ENCODE results near the gene IFI30. TPM values are rescaled to one million over a fixed set of nuclear protein-coding genes. Genes with fewer than 3 reads are reported as not detected.
"Not testable (repeated sequence)": the region's sequence is repeated elsewhere in the genome, so short reads cannot be mapped to it uniquely, and the experiment has no call there.

The IFI30 gene
- total RNA-seq, 3 donors from 2014 or later, result 46.6 to 122 (median 49.4) TPM

DNA sequence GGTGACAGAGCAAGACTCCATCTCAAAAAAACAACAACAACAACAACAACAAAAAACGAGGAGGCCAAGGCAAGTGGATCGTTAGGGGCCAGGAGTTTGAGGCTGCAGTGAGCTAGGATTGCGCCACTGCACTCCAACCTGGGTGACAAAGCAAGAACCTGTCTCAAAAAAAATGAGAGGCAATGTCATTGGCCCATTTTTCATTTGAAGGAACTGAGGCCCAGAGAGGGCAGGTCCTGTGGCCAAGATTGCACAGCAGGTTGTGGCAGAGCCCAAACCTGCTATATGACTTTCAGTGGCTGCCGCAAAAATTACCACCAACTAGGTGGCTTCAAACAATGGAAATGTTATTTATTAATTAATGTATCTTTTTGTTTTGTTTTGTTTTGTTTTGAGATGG, 15.1 kb upstream of the IFI30 start:
- intact Hi-C loops (cut with DNase I, micrococcal nuclease), result no loop called here
- no peaks in the 10 kb centered on the region for H3K9me3 ChIP-seq
- H3K36me3 ChIP-seq (ENCODE audit: low read depth), result no peaks in the 10 kb centered on the region
- TF ChIP-seq, protein P1, sequence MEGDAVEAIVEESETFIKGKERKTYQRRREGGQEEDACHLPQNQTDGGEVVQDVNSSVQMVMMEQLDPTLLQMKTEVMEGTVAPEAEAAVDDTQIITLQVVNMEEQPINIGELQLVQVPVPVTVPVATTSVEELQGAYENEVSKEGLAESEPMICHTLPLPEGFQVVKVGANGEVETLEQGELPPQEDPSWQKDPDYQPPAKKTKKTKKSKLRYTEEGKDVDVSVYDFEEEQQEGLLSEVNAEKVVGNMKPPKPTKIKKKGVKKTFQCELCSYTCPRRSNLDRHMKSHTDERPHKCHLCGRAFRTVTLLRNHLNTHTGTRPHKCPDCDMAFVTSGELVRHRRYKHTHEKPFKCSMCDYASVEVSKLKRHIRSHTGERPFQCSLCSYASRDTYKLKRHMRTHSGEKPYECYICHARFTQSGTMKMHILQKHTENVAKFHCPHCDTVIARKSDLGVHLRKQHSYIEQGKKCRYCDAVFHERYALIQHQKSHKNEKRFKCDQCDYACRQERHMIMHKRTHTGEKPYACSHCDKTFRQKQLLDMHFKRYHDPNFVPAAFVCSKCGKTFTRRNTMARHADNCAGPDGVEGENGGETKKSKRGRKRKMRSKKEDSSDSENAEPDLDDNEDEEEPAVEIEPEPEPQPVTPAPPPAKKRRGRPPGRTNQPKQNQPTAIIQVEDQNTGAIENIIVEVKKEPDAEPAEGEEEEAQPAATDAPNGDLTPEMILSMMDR (IDR thresholded peaks at IDR 0.05), result no peak
- ATAC-seq (no peak), DNase-seq (no peak)
- peaks cover 43% of the 10 kb centered on the region for H3K4me1 ChIP-seq (ENCODE audit: low read depth)
- no peak overlapping the region for H3K4me3 ChIP-seq

DNA sequence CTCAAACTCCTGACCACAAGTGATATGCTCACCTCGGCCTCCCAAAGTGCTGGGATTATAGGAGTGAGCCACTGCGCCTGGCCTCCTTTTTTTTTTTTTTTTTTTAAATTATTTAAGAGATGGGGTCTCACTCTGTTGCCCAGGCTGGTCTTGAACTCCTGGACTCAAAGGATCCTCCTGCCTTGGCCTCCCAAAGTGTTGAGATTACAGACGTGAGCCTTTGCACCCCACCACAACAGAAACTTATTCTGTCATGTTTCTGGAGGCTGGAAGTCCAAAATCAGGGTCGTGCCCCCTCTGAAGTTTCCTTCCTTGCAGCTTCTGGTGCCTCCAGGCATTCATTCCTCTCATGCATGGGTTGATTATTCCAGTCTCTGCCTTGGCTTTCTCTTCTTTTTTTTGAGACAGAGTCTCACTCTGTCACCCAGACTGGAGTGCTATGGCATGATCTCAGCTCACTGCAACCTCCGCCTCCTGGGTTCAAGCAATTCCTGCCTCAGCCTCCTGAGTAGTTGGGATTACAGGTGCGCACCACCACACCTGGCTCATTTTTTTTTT, 14.5 kb upstream of the IFI30 start:
- H3K4me3 ChIP-seq; H3K36me3 ChIP-seq (ENCODE audit: low read depth); DNase-seq; intact Hi-C loops (cut with DNase I, micrococcal nuclease); ATAC-seq; H3K9me3 ChIP-seq: not testable (repeated sequence)
- peaks cover 36% of the 10 kb centered on the region for H3K4me1 ChIP-seq (ENCODE audit: low read depth)

DNA sequence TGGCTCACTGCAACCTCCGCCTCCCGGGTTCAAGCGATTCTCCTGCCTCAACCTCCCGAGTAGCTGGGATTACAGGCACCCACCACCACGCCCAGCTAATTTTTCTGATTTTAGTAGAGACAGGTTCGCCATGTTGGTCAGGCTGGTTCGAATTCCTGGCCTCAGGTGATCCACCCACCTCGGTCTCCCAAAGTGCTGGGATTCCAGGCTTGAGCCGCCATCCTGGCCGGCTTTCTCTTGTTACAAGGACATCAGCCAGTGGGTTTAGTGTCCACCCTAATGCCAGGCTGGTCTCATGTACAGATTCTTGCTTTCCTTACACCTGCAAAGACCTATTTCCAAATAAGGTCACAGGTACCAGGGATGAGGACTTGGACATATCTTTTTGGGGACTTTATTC, 13.8 kb upstream of the IFI30 start:
- TF ChIP-seq, protein P1 (IDR thresholded peaks at IDR 0.05), result no peak
- Histone ChIP-seq H3K4me3 (no peak overlapping the region), H3K4me1 (ENCODE audit: low read depth) (peaks cover 32% of the 10 kb centered on the region), H3K36me3 (ENCODE audit: low read depth) (no peaks in the 10 kb centered on the region), H3K9me3 (no peaks in the 10 kb centered on the region)
- intact Hi-C loops (cut with DNase I, micrococcal nuclease), result loop anchor here in 1 of 2 donors (10.0 kb wide), 1 partner anchor 45 kb away; no protein-coding TSS in a partner anchor
- no peak for ATAC-seq
- no peak for DNase-seq

DNA sequence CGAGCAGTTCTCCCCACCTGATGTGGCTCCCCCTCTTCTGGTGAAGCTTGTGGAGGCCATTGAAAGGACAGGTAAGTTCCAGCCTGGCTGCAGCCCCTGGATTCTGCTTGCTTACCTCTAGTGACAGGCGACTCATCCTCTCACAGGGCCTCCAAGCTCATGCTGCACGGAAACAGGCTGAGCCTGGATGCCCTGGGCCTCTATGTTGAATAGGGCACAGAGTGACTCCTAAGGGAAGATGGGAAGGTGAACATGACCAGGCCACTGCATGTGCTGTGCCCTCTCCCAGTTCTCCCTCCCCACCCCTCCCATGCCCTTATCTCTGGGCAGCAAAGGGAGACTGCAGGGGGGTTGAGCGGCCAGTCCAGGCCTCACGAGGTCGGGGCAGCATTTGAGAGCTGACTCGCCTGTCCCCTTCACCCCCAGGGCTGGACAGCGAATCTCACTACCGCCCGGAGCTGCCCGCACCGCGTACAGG, 13.1 kb upstream of the IFI30 start:
- Histone ChIP-seq H3K4me1 (ENCODE audit: low read depth) (peaks cover 29% of the 10 kb centered on the region), H3K4me3 (no peak overlapping the region), H3K9me3 (no peaks in the 10 kb centered on the region), H3K36me3 (ENCODE audit: low read depth) (no peaks in the 10 kb centered on the region)
- intact Hi-C loops (cut with DNase I, micrococcal nuclease), result loop anchor here in 1 of 2 donors (10.0 kb wide), 1 partner anchor 46 kb away; no protein-coding TSS in a partner anchor
- DNase-seq (no peak), ATAC-seq (no peak)
- TF ChIP-seq, protein P1 (IDR thresholded peaks at IDR 0.05), result no peak

DNA sequence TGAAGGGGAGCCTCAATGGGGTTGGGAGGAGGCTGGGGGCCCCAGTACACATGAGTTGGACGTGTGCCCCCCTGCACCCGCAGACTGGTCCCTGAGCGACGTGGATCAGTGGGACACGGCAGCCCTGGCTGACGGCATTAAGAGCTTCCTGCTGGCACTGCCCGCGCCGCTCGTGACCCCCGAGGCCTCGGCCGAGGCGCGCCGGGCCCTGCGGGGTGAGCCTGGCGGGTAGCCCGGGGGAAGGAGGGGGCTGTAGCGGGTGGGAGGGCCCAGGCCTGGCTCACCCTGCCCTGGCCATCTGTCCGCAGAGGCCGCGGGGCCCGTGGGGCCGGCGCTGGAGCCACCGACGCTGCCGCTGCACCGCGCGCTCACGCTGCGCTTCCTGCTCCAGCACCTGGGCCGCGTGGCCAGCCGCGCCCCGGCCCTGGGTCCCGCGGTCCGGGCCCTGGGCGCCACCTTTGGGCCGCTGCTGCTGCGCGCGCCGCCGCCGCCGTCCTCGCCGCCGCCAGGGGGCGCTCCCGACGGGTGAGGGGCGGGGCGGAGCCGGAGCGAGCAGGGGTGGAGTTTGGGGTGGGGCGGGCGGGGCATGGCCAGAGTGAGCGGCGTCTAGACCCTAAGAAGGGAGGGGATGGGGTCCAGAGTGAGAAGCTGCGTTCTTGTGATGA, 12.5 kb upstream of the IFI30 start:
- H3K4me1 ChIP-seq (ENCODE audit: low read depth), result peaks cover 23% of the 10 kb centered on the region
- H3K9me3 ChIP-seq, result no peaks in the 10 kb centered on the region
- ATAC-seq (peak; percentile 91), DNase-seq (peak; percentile 77 to 90 (median 80))
- H3K36me3 ChIP-seq (ENCODE audit: low read depth), result peaks cover 3% of the 10 kb centered on the region
- TF ChIP-seq, protein P1 (IDR thresholded peaks at IDR 0.05), result peak; percentile 92
- H3K4me3 ChIP-seq, result no peak overlapping the region
- intact Hi-C loops (cut with DNase I, micrococcal nuclease), result loop anchor here in 1 of 2 donors (10.0 kb wide), 1 partner anchor 46 kb away; no protein-coding TSS in a partner anchor

DNA sequence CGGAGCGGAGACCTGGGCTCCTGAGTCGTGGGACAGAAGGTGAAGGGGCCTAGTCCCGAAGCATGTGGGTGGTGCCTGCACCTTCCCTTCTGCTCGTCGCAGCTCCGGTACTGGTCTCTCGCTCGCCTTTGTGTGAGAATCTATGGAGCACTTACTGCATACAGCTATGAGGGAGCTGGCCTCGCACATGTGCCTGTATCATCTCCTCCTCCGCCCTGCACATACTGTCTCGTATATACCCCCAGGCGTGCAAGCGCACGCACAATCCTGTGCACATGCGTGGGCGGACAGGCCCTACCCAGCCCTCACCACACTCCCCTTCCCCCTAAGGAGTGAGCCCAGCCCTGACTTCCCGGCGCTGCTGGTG, 12.0 kb upstream of the IFI30 start:
- Histone ChIP-seq H3K4me1 (ENCODE audit: low read depth) (peaks cover 18% of the 10 kb centered on the region), H3K9me3 (no peaks in the 10 kb centered on the region), H3K4me3 (no peak overlapping the region), H3K36me3 (ENCODE audit: low read depth) (peaks cover 6% of the 10 kb centered on the region)
- ATAC-seq (peak; percentile 1), DNase-seq (peak in 1 of 3 donors; percentile 64)
- intact Hi-C loops (cut with DNase I, micrococcal nuclease), result loop anchor here in 1 of 2 donors (10.0 kb wide), 1 partner anchor 47 kb away; no protein-coding TSS in a partner anchor
- TF ChIP-seq, protein P1 (IDR thresholded peaks at IDR 0.05), result no peak

Measured in mucosa of descending colon (tissue), 3 donors.